Vagina (tissue), 2 donors: ENCODE data around the gene PRKCE.

Experiments
- CTCF ChIP-seq, 3 experiments: fragments of 450-650 bp in 2 of 3; fragments of 200-600 bp in 1 of 3; sonication (generic) in 1 of 3; IDR thresholded peaks; one replicate each; pipeline ENCODE4 v1.5.1; 2017 to 2019; ENCODE audit warnings: antibody characterized with exemption in 3 of 3, mild to moderate bottlenecking in 2 of 3, moderate library complexity in 2 of 3
- POLR2AphosphoS5 ChIP-seq, 2 donors: sonication (generic); formaldehyde crosslinking; IDR thresholded peaks; one replicate each; pipeline ENCODE4 v1.9.0; 2017; ENCODE audit warnings: antibody characterized with exemption in 2 of 2, mild to moderate bottlenecking in 2 of 2, low read depth in 1 of 2; ENCODE audit not compliant: insufficient read depth in 1 of 2

- TF ChIP-seq POLR2AphosphoS5 (IDR thresholded peaks at IDR 0.05; ENCODE audit: insufficient read depth in 1 of 2, low read depth in 1 of 2): no peak
- no peak for TF ChIP-seq CTCF (IDR thresholded peaks at IDR 0.05)
These were observed 85.6 kb downstream of the PRKCE start for GRCh38 chr2:45736757-45737704.
